Smooth muscle cell (in vitro differentiated cells): Measurements from ENCODE around the gene NIPA2. TPM values are rescaled to one million over a fixed set of nuclear protein-coding genes. Genes with fewer than 3 reads are reported as not detected.

Experiments used
- DNase-seq: peaks from one replicate; lab custom pipeline; 2025; ENCODE audit not compliant: unreplicated experiment; lab: John Stamatoyannopoulos, UW
- H2AFZ ChIP-seq: fragments of 200-600 bp; sonication (generic); 2 replicates; pipeline ENCODE4 v1.6.0; 2016; ENCODE audit warnings: antibody characterized with exemption, low read depth, mild to moderate bottlenecking
- H3F3A ChIP-seq: fragments of 200-600 bp; sonication (generic); 2 replicates; pipeline ENCODE4 v1.6.0; 2017; ENCODE audit warnings: antibody characterized with exemption, low read depth
- H3K27ac ChIP-seq: fragments of 200-600 bp; sonication (generic); 2 replicates; pipeline ENCODE4 v1.5.1; 2016; ENCODE audit warnings: low read depth, mild to moderate bottlenecking
- H3K27me3 ChIP-seq: fragments of 200-600 bp; sonication (generic); 2 replicates; pipeline ENCODE4 v1.6.1; 2016; ENCODE audit warnings: low read depth, mild to moderate bottlenecking
- H3K36me3 ChIP-seq: fragments of 200-600 bp; sonication (generic); 2 replicates; pipeline ENCODE4 v1.5.1; 2016; ENCODE audit warnings: low read depth
- H3K4me1 ChIP-seq: fragments of 200-600 bp; sonication (generic); 2 replicates; pipeline ENCODE4 v1.5.1; 2016; ENCODE audit warnings: low read depth
- H3K4me2 ChIP-seq: fragments of 200-600 bp; sonication (generic); 2 replicates; pipeline ENCODE4 v1.6.0; 2016; ENCODE audit warnings: mild to moderate bottlenecking
- H3K4me3 ChIP-seq: fragments of 200-600 bp; sonication (generic); 2 replicates; pipeline ENCODE4 v1.5.1; 2016; ENCODE audit warnings: mild to moderate bottlenecking
- H3K79me2 ChIP-seq: fragments of 200-600 bp; sonication (generic); 2 replicates; pipeline ENCODE4 v1.6.0; 2016; ENCODE audit warnings: low read depth, mild to moderate bottlenecking
- H3K9ac ChIP-seq: fragments of 200-600 bp; sonication (generic); 2 replicates; pipeline ENCODE4 v1.6.0; 2016; ENCODE audit warnings: low read depth
- H3K9me3 ChIP-seq: fragments of 200-600 bp; sonication (generic); replicated peaks from 2 replicates; pipeline ENCODE4 v1.5.1; 2016; ENCODE audit warnings: low read depth
- H4K20me1 ChIP-seq: fragments of 200-600 bp; sonication (generic); 2 replicates; pipeline ENCODE4 v1.6.0; 2016; ENCODE audit warnings: low read depth
- WGBS: methylation state at CpG from one replicate; pipeline ENCODE4 v1.1.7; 2016; ENCODE audit warnings: low lambda C conversion rate; 5-methylcytosine and 5-hydroxymethylcytosine counted together
- polyA plus RNA-seq: library from polyadenylated mRNA; unstranded; fragments of >200 nt; fragmentation: Nextera tagmentation; extraction: Ambion mirVana; gene quantifications from 2 replicates; pipeline ENCODE4 v1.2.1, GENCODE V29; 2016
- total RNA-seq: library from RNA; depleted of rRNA; stranded (reverse); fragments of >200 nt; gene quantifications from 2 replicates; pipeline ENCODE4 v1.2.3, GENCODE V29; 2014
- TF ChIP-seq, protein P1 (sequence below): fragments of 200-600 bp; sonication (generic); IDR thresholded peaks from 2 replicates; pipeline ENCODE4 v1.5.1; 2017; ENCODE audit warnings: borderline replicate concordance, mild to moderate bottlenecking, antibody characterized with exemption; ENCODE audit not compliant: insufficient read depth, poor library complexity, severe bottlenecking

The NIPA2 gene
- total and polyA plus RNA-seq, 2 experiments from 2014 or later, result 44.7 to 70.5 TPM

DNA sequence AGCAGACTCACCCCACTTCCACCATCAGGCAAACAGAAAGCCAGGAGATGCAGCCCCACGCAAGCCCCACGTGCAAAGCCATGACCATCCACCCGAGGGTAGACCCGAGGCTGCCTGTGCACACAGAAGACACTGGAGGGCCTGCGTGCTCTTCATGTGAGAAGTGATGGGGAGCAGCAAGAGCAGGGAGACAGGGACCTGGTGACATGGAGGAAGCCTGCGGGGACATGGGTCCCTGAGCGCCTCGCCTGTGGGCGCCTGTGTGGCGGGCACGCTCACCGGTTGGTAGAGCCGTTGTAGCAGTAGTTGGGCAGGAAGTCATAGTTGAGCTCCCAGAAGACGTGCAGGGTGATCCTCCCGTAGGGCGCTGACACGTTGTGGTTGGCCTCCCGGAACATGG is 65.0 kb downstream of the NIPA2 start:
- Histone ChIP-seq H4K20me1 (no peaks in the 10 kb centered on the region), H3K9ac (no peak overlapping the region), H3K27me3 (no peaks in the 10 kb centered on the region), H3F3A (no peaks in the 10 kb centered on the region), H3K36me3 (no peaks in the 10 kb centered on the region), H3K27ac (no peak overlapping the region), H3K4me1 (no peaks in the 10 kb centered on the region), H3K4me3 (no peak overlapping the region), H3K9me3 (no peaks in the 10 kb centered on the region), H3K79me2 (no peaks in the 10 kb centered on the region), H2AFZ (no peak overlapping the region), H3K4me2 (no peak overlapping the region)
- no peak for DNase-seq
- WGBS, result 96% methylated on average over 18 of the region's 18 CpGs
- TF ChIP-seq, protein P1, sequence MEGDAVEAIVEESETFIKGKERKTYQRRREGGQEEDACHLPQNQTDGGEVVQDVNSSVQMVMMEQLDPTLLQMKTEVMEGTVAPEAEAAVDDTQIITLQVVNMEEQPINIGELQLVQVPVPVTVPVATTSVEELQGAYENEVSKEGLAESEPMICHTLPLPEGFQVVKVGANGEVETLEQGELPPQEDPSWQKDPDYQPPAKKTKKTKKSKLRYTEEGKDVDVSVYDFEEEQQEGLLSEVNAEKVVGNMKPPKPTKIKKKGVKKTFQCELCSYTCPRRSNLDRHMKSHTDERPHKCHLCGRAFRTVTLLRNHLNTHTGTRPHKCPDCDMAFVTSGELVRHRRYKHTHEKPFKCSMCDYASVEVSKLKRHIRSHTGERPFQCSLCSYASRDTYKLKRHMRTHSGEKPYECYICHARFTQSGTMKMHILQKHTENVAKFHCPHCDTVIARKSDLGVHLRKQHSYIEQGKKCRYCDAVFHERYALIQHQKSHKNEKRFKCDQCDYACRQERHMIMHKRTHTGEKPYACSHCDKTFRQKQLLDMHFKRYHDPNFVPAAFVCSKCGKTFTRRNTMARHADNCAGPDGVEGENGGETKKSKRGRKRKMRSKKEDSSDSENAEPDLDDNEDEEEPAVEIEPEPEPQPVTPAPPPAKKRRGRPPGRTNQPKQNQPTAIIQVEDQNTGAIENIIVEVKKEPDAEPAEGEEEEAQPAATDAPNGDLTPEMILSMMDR, result no peak

DNA sequence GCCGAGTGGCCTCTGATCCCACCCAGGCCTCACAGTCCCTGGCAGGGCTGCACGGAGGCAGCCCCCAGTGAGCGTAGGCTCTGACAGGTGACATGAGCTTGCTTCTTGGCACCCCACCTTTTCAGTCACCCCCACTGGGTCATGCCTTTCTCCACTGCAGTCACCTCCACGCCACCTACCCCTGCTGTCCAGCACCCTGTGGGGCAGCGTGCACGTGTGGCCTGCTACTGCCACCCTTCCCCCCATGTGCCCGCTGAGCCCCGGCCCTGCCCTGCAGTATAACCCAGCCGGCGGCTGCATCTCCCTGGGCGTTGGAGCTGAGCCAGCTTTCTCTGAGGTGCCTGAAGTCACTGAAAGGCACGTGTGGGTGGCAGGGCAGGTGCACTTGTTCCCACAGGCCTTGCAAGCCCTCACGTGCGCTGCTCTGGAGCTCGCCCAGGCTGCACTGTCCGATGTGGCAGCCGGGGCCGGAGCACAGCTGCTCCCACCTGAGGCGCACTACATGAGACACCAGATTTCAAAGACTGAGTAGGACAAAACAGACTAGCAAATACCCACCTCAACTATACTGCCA is 65.6 kb downstream of the NIPA2 start:
- no peak overlapping the region for H3K4me3 ChIP-seq
- H3K36me3 ChIP-seq, result peaks cover 5% of the 10 kb centered on the region
- TF ChIP-seq, protein P1, result no peak
- H3K4me1 ChIP-seq, result no peaks in the 10 kb centered on the region
- no peaks in the 10 kb centered on the region for H4K20me1 ChIP-seq
- no peak overlapping the region for H3K9ac ChIP-seq
- no peak overlapping the region for H3K4me2 ChIP-seq
- DNase-seq, result no peak
- H3K79me2 ChIP-seq, result no peaks in the 10 kb centered on the region
- H3K27me3 ChIP-seq, result no peaks in the 10 kb centered on the region
- H3K27ac ChIP-seq, result no peak overlapping the region
- H2AFZ ChIP-seq, result no peak overlapping the region
- H3F3A ChIP-seq, result no peaks in the 10 kb centered on the region
- no peaks in the 10 kb centered on the region for H3K9me3 ChIP-seq
- WGBS, result 98% methylated on average over 19 of the region's 19 CpGs

DNA sequence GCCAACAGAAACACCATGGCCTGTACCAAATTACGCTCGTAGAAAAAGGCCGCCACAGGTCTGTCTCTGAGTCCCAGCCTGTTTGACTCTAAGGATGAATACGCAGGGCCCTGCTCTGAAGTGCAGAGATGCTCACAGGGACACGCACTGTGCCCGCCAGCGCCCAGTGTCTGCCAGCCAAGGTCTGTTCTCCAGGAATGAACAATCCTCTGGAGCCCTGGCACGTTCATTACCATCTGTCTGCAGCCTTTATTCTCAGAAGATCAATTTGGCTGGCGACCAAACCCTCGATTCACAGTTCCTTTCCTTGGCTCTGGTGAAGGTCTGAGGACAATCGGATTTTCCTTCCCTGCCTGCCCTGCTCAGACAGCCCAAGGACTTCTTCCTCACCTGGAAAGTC is 66.3 kb downstream of the NIPA2 start:
- peaks cover 9% of the 10 kb centered on the region for H3K36me3 ChIP-seq
- H3K4me2 ChIP-seq, result no peak overlapping the region
- H3K9ac ChIP-seq, result no peak overlapping the region
- no peak overlapping the region for H2AFZ ChIP-seq
- H4K20me1 ChIP-seq, result no peaks in the 10 kb centered on the region
- WGBS, result 94% methylated on average over 11 of the region's 11 CpGs
- TF ChIP-seq, protein P1, result no peak
- no peaks in the 10 kb centered on the region for H3K27me3 ChIP-seq
- no peaks in the 10 kb centered on the region for H3K4me1 ChIP-seq
- DNase-seq, result no peak
- no peak overlapping the region for H3K4me3 ChIP-seq
- H3F3A ChIP-seq, result no peaks in the 10 kb centered on the region
- no peaks in the 10 kb centered on the region for H3K79me2 ChIP-seq
- H3K9me3 ChIP-seq, result no peaks in the 10 kb centered on the region
- H3K27ac ChIP-seq, result no peak overlapping the region
